Measurements from ENCODE around the gene RARB. TPM values are rescaled to one million over a fixed set of nuclear protein-coding genes. Genes with fewer than 3 reads are reported as not detected.

RARB gene
- total and polyA plus RNA-seq, 2 donors (not counting 3 experiments of a cell fraction or from before 2014, with no cell fraction given), result 15.3 to 23.4 TPM

- Histone ChIP-seq H3K4me1 (ENCODE audit: control insufficient read depth, extremely low read depth, insufficient read depth, low read length) (no peaks in the 10 kb centered on the region), H3K79me2 (ENCODE audit: control insufficient read depth, insufficient read depth, low read length) (peaks cover 43% of the 10 kb centered on the region), H3K9me1 (replicated peaks; ENCODE audit: control insufficient read depth, extremely low read depth, insufficient read depth, low read length) (no peaks in the 10 kb centered on the region), H3K4me2 (ENCODE audit: insufficient read depth, low read length) (no peak overlapping the region), H4K20me1 (replicated peaks; ENCODE audit: control insufficient read depth, extremely low read depth, insufficient read depth, low read length) (no peaks in the 10 kb centered on the region), H3K9me3 (replicated peaks; ENCODE audit: control insufficient read depth, insufficient read depth, low read length) (no peaks in the 10 kb centered on the region), H3K27me3 (ENCODE audit: control insufficient read depth in 2 of 2, insufficient read depth in 2 of 2, low read length in 2 of 2) (no peaks in the 10 kb centered on the region), H3K36me3 (ENCODE audit: control insufficient read depth in 2 of 2, extremely low read depth in 1 of 2, insufficient read depth in 2 of 2, low read length in 2 of 2) (no peaks in the 10 kb centered on the region), H3K27ac (ENCODE audit: insufficient read depth, low read depth, low read length) (no peak overlapping the region), H2AFZ (ENCODE audit: low read depth, low read length) (no peak overlapping the region), H3K9ac (replicated peaks; ENCODE audit: extremely low read depth, insufficient read depth, low read length) (no peak overlapping the region), H3K4me3 (replicated peaks in 1 of 3; ENCODE audit: insufficient read depth in 1 of 3, low read depth in 1 of 3, low read length in 3 of 3) (no peak overlapping the region)
- intact Hi-C loops (cut with micrococcal nuclease) (no loop called here), dilution Hi-C loops (cut with MboI; ENCODE audit: extremely low pct_ligation_motif_present, low sequenced_read_pairs) (no loop called here)
- CTCF ChIA-PET, result interaction anchor here (2.5 kb wide), 1 partner anchor 12 kb away, joined by 7 read pairs; no protein-coding TSS in a partner anchor
- DNase-seq (ENCODE audit: low read depth, low spot score), result no peak
- no TSS peak for BruUV-seq (replicated peaks)
- TF ChIP-seq MAX (IDR thresholded peaks at IDR 0.05; ENCODE audit: insufficient read depth, insufficient read length) (no peak), MYC (IDR thresholded peaks at IDR 0.05; ENCODE audit: low read depth, low read length) (no peak), EZH2 (IDR thresholded peaks at IDR 0.05; ENCODE audit: borderline replicate concordance, low read depth, low read length, severe bottlenecking) (no peak), POLR2AphosphoS5 (IDR thresholded peaks at IDR 0.05; ENCODE audit: insufficient read depth, low read depth, low read length) (no peak)
- no peak for FAIRE-seq
- POLR2A ChIA-PET, result no interaction called here
Measured at GRCh38 chr3:25447285-25447684, 19.2 kb downstream of the RARB start.

- no peak overlapping the region for H3K9ac ChIP-seq (replicated peaks; ENCODE audit: extremely low read depth, insufficient read depth, low read length)
- H3K27ac ChIP-seq (ENCODE audit: insufficient read depth, low read depth, low read length), result no peak overlapping the region
- no peaks in the 10 kb centered on the region for H3K9me3 ChIP-seq (replicated peaks; ENCODE audit: control insufficient read depth, insufficient read depth, low read length)
- DNase-seq (ENCODE audit: low read depth, low spot score), result no peak
- no peak overlapping the region for H3K4me2 ChIP-seq (ENCODE audit: insufficient read depth, low read length)
- no peaks in the 10 kb centered on the region for H3K9me1 ChIP-seq (replicated peaks; ENCODE audit: control insufficient read depth, extremely low read depth, insufficient read depth, low read length)
- TF ChIP-seq FOS (IDR thresholded peaks at IDR 0.05; ENCODE audit: borderline replicate concordance, insufficient read depth, low read length) (no peak), EZH2 (IDR thresholded peaks at IDR 0.05; ENCODE audit: borderline replicate concordance, low read depth, low read length, severe bottlenecking) (no peak), MAX (IDR thresholded peaks at IDR 0.05; ENCODE audit: insufficient read depth, insufficient read length) (no peak), POLR2AphosphoS5 (IDR thresholded peaks at IDR 0.05; ENCODE audit: insufficient read depth, low read depth, low read length) (no peak), MYC (IDR thresholded peaks at IDR 0.05; ENCODE audit: low read depth, low read length) (no peak), CTCF (IDR thresholded peaks at IDR 0.05; ENCODE audit: extremely low read depth in 1 of 2, insufficient read depth in 1 of 2, low read depth in 1 of 2, low read length in 2 of 2) (no peak), POLR2A (IDR thresholded peaks at IDR 0.05; ENCODE audit: low read depth, low read length) (no peak), GATA2 (IDR thresholded peaks at IDR 0.05; ENCODE audit: insufficient read depth, insufficient read length, low read depth, low read length) (no peak), JUN (IDR thresholded peaks at IDR 0.05; ENCODE audit: borderline replicate concordance, insufficient read depth, insufficient read length, low read depth) (no peak)
- CTCF ChIA-PET, result interaction anchor here (0.8 kb wide), 1 partner anchor 15 kb away, joined by 3 read pairs; no protein-coding TSS in a partner anchor
- no peaks in the 10 kb centered on the region for H3K36me3 ChIP-seq (ENCODE audit: control insufficient read depth in 2 of 2, extremely low read depth in 1 of 2, insufficient read depth in 2 of 2, low read length in 2 of 2)
- H3K4me3 ChIP-seq (replicated peaks in 1 of 3; ENCODE audit: insufficient read depth in 1 of 3, low read depth in 1 of 3, low read length in 3 of 3), result no peak overlapping the region
- BruUV-seq (replicated peaks), result no TSS peak
- H3K27me3 ChIP-seq (ENCODE audit: control insufficient read depth in 2 of 2, insufficient read depth in 2 of 2, low read length in 2 of 2), result no peaks in the 10 kb centered on the region
- no peak overlapping the region for H2AFZ ChIP-seq (ENCODE audit: low read depth, low read length)
- H3K79me2 ChIP-seq (ENCODE audit: control insufficient read depth, insufficient read depth, low read length), result peaks cover 41% of the 10 kb centered on the region
- intact Hi-C loops (cut with micrococcal nuclease), result no loop called here
- H4K20me1 ChIP-seq (replicated peaks; ENCODE audit: control insufficient read depth, extremely low read depth, insufficient read depth, low read length), result no peaks in the 10 kb centered on the region
- POLR2A ChIA-PET, result no interaction called here
- no peaks in the 10 kb centered on the region for H3K4me1 ChIP-seq (ENCODE audit: control insufficient read depth, extremely low read depth, insufficient read depth, low read length)
- no peak for FAIRE-seq
- dilution Hi-C loops (cut with MboI; ENCODE audit: extremely low pct_ligation_motif_present, low sequenced_read_pairs), result no loop called here
Measured at GRCh38 chr3:25447925-25448324, 19.9 kb downstream of the RARB start.
